HCT116 (cell line): ENCODE results near the gene SLC19A3. TPM values are rescaled to one million over a fixed set of nuclear protein-coding genes. Genes with fewer than 3 reads are reported as not detected.
A peak's percentile ranks its signal among the peaks of the same experiment; 100 is the strongest.

Experiments used
- ATAC-seq: fragments of 200-7000 bp; cut with Tn5 transposase; 2 replicates; pipeline ENCODE4 v1.9.1; 2020; ENCODE audit warnings: mild to moderate bottlenecking, moderate library complexity
- BruUV-seq: library from RNA; stranded (reverse); fragments of 400-500 nt; replicated peaks from 2 replicates; lab custom pipeline; 2021; lab: Mats Ljungman, UMichigan
- CTCF ChIA-PET: fragments of 300-600 bp; sonication (Branson Sonifier 250); formaldehyde crosslinking; loops from one replicate; lab custom pipeline; 2021; ENCODE audit warnings: antibody characterized with exemption; lab: Charles Lee
- POLR2A ChIA-PET: fragments of 300-600, 350-600 bp; sonication (Branson Sonifier 250); formaldehyde crosslinking; loops from one replicate; lab custom pipeline; 2021; ENCODE audit warnings: antibody characterized with exemption; lab: Charles Lee
- RAD21 ChIA-PET, 2 experiments: fragments of 300-600 bp; sonication (Branson Sonifier 250); formaldehyde crosslinking; loops; one replicate each; lab custom pipeline; 2023; ENCODE audit warnings: low total read pairs in 2 of 2; ENCODE audit not compliant: uncharacterized antibody in 2 of 2, unreplicated experiment in 2 of 2, low non-redundant PET in 1 of 2; lab: Charles Lee
- DNase-seq: peaks from one replicate; pipeline ENCODE4 v3.0.0-alpha.2; 2010; ENCODE audit warnings: low read depth, low spot score
- H2AFZ ChIP-seq: fragments of 200-600 bp; shearing (Covaris generic), sonication (generic); 2 replicates; pipeline ENCODE4 v1.6.1; 2017; ENCODE audit warnings: low read depth, mixed run types, mixed read lengths, antibody characterized with exemption, low read length; ENCODE audit not compliant: poor library complexity, severe bottlenecking
- H3K27ac ChIP-seq: 2 replicates; pipeline ENCODE4 v1.5.1; 2012; ENCODE audit warnings: low read depth, low read length
- H3K27me3 ChIP-seq: fragments of 200-600 bp; sonication (generic); 2 replicates; pipeline ENCODE4 v1.6.1; 2016; ENCODE audit warnings: mixed run types, low read length, mixed read lengths; ENCODE audit not compliant: insufficient read depth
- H3K36me3 ChIP-seq, 2 experiments: fragments of 200-500 bp in 1 of 2; fragments of 200-600 bp in 1 of 2; sonication (Bioruptor generic) in 1 of 2; sonication (generic) in 1 of 2; 2 replicates each; pipeline versions ENCODE4 v1.5.1 to v1.6.1; 2014 to 2016; ENCODE audit warnings: low read length in 2 of 2, inconsistent platforms in 1 of 2, mixed read lengths in 1 of 2, mixed run types in 1 of 2; ENCODE audit not compliant: insufficient read depth in 2 of 2, control insufficient read depth in 1 of 2
- H3K4me1 ChIP-seq, 2 experiments: fragments of 200-600 bp in 1 of 2; sonication (generic) in 1 of 2; 2 replicates each; pipeline versions ENCODE4 v1.5.1 to v1.6.1; 2012 to 2017; ENCODE audit warnings: low read length in 2 of 2, inconsistent platforms in 1 of 2, mild to moderate bottlenecking in 1 of 2, mixed read lengths in 1 of 2, mixed run types in 1 of 2, moderate library complexity in 1 of 2; ENCODE audit not compliant: insufficient read depth in 2 of 2, control insufficient read depth in 1 of 2
- H3K4me2 ChIP-seq: fragments of 200-600 bp; sonication (generic); 2 replicates; pipeline ENCODE4 v1.6.1; 2017; ENCODE audit warnings: mixed run types, low read length, mixed read lengths
- H3K4me3 ChIP-seq, 2 experiments: fragments of 200-600 bp in 1 of 2; sonication (generic) in 1 of 2; replicated peaks in 1 of 2; 2 replicates each; pipeline ENCODE4 v1.5.1; 2011 to 2016; ENCODE audit warnings: low read length in 2 of 2, control low read depth in 1 of 2, low read depth in 1 of 2, mild to moderate bottlenecking in 1 of 2, mixed read lengths in 1 of 2, mixed run types in 1 of 2
- H3K79me2 ChIP-seq: fragments of 200-600 bp; sonication (generic); 2 replicates; pipeline ENCODE4 v1.6.1; 2017; ENCODE audit warnings: mild to moderate bottlenecking, mixed run types, low read length, moderate library complexity, mixed read lengths; ENCODE audit not compliant: insufficient read depth
- H3K9ac ChIP-seq: fragments of 200-600 bp; sonication (generic); 2 replicates; pipeline ENCODE4 v1.6.1; 2016; ENCODE audit warnings: low read length, mixed read lengths
- H3K9me2 ChIP-seq: fragments of 200-600 bp; sonication (generic), shearing (Covaris generic); 2 replicates; pipeline ENCODE4 v1.6.1; 2017; ENCODE audit warnings: mixed run types, mild to moderate bottlenecking, moderate library complexity; ENCODE audit not compliant: insufficient read depth
- H3K9me3 ChIP-seq, 2 experiments: fragments of 200-500 bp in 1 of 2; fragments of 200-600 bp in 1 of 2; sonication (Bioruptor generic) in 1 of 2; sonication (generic) in 1 of 2; 2 replicates each; pipeline ENCODE4 v1.6.1; 2014 to 2017; ENCODE audit warnings: low read length in 2 of 2, mixed read lengths in 2 of 2, inconsistent platforms in 1 of 2, low read depth in 1 of 2, mild to moderate bottlenecking in 1 of 2, mixed run types in 1 of 2, moderate library complexity in 1 of 2; ENCODE audit not compliant: control insufficient read depth in 1 of 2, insufficient read depth in 1 of 2
- H4K20me1 ChIP-seq: fragments of 200-600 bp; sonication (generic), shearing (Covaris generic); 2 replicates; pipeline ENCODE4 v1.6.1; 2017; ENCODE audit warnings: mixed run types, mild to moderate bottlenecking, moderate library complexity; ENCODE audit not compliant: insufficient read depth
- CBX3 ChIP-seq: IDR thresholded peaks from 2 replicates; pipeline ENCODE4 v1.6.1; 2012; ENCODE audit warnings: low read depth
- CEBPB ChIP-seq: IDR thresholded peaks from 2 replicates; pipeline ENCODE4 v1.6.1; 2012; ENCODE audit warnings: low read depth
- EGR1 ChIP-seq: IDR thresholded peaks from 2 replicates; pipeline ENCODE4 v1.6.1; 2012; ENCODE audit warnings: low read depth
- EZH2phosphoT487 ChIP-seq: fragments of 200-600 bp; IDR thresholded peaks from 2 replicates; pipeline ENCODE4 v1.6.1; 2018; ENCODE audit warnings: antibody characterized with exemption, borderline replicate concordance
- FOSL1 ChIP-seq: IDR thresholded peaks from 2 replicates; pipeline ENCODE4 v1.6.1; 2012; ENCODE audit warnings: low read depth
- JUND ChIP-seq: IDR thresholded peaks from 2 replicates; pipeline ENCODE4 v1.6.1; 2012
- POLR2A ChIP-seq: IDR thresholded peaks from 2 replicates; pipeline ENCODE4 v1.7.0; 2011; ENCODE audit warnings: borderline replicate concordance; ENCODE audit not compliant: insufficient read depth, insufficient read length; ENCODE audit errors: extremely low read depth
- POLR2AphosphoS5 ChIP-seq: IDR thresholded peaks from 2 replicates; pipeline ENCODE4 v1.6.1; 2011; ENCODE audit warnings: mild to moderate bottlenecking, low read depth, low read length, moderate library complexity
- RAD21 ChIP-seq: IDR thresholded peaks from 2 replicates; pipeline ENCODE4 v1.6.1; 2012; ENCODE audit warnings: low read depth, mild to moderate bottlenecking
- SIN3A ChIP-seq: IDR thresholded peaks from 2 replicates; pipeline ENCODE4 v1.6.1; 2012; ENCODE audit warnings: low read depth
- SP1 ChIP-seq: IDR thresholded peaks from 2 replicates; pipeline ENCODE4 v1.6.1; 2012; ENCODE audit warnings: low read depth
- SRF ChIP-seq: IDR thresholded peaks from 2 replicates; pipeline ENCODE4 v1.6.1; 2012; ENCODE audit warnings: low read depth
- TCF7L2 ChIP-seq: IDR thresholded peaks from 2 replicates; pipeline ENCODE4 v1.7.0; 2011; ENCODE audit warnings: borderline replicate concordance, inconsistent platforms; ENCODE audit not compliant: insufficient read depth, insufficient read length; ENCODE audit errors: extremely low read depth
- ZNF274 ChIP-seq: fragments of 200-500 bp; sonication (Bioruptor generic); IDR thresholded peaks from 2 replicates; pipeline ENCODE4 v1.6.1; 2014; ENCODE audit warnings: mild to moderate bottlenecking, low read depth, low read length, inconsistent platforms
- intact Hi-C: fragments of 100-400 bp; cut with micrococcal nuclease; formaldehyde crosslinking; loops from 2 replicates; pipeline ENCODE4 v1.10.0; 2022
- total RNA-seq: library from RNA; stranded (reverse); gene quantifications from one replicate; pipeline ENCODE4 v1.2.1, GENCODE V29; 2021; ENCODE audit not compliant: unreplicated experiment
- TF ChIP-seq, protein P1 (sequence below): IDR thresholded peaks from 2 replicates; pipeline ENCODE4 v1.6.1; 2012
- TF ChIP-seq, protein P2 (sequence below): IDR thresholded peaks from 2 replicates; pipeline ENCODE4 v1.6.1; 2012; ENCODE audit warnings: low read depth

Gene SLC19A3
- total RNA-seq, 1 experiment from 2014 or later, result not detected

DNA sequence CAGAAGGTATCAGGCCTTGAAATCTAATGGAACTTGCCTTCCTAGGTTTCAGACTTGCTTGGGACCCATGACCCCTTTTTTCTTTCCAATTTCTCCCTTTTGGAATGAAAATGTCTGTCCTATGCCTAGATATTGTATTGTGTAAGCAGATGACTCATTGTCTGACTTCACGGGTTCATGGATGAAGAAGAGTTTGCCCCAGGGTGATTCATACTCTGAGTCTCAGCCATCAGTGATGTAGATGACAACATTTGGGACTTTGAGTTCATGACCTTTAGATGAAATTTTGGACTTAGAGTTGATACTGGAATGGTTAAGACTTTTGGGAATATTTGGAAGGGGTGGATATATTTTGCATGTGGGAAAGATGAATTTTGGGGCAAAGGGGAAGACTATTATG is 62.4 kb downstream of the SLC19A3 start:
- Histone ChIP-seq H3K9me3 (no peaks in the 10 kb centered on the region), H3K9me2 (no peaks in the 10 kb centered on the region), H3K27me3 (no peaks in the 10 kb centered on the region), H3K4me1 (peaks cover 0 to 6% of the 10 kb centered on the region in 2 experiments; a peak in 2 of 4 replicates), H2AFZ (no peak overlapping the region), H3K79me2 (no peaks in the 10 kb centered on the region), H3K9ac (no peak overlapping the region), H3K27ac (no peak overlapping the region), H4K20me1 (no peaks in the 10 kb centered on the region), H3K4me3 (no peak overlapping the region), H3K36me3 (no peaks in the 10 kb centered on the region), H3K4me2 (no peak overlapping the region)
- ChIA-PET POLR2A (no interaction called here), CTCF (no interaction called here), RAD21 (no interaction called here)
- no TSS peak for BruUV-seq
- peak; percentile 52; the same call in 1 of the 2 replicates for ATAC-seq
- DNase-seq, result peak; percentile 19
- TF ChIP-seq SP1 (peak; percentile 14; the same call in 1 of the 2 replicates), CBX3 (no peak), FOSL1 (peak; percentile 81), CEBPB (peak; percentile 84), EGR1 (no peak), JUND (peak; percentile 70), POLR2A (no peak)
- intact Hi-C loops, result loop anchor here (5.0 to 10.0 kb wide), 5 partner anchors 92 to 999 kb away; partner anchors contain the start of gene SCYGR8

DNA sequence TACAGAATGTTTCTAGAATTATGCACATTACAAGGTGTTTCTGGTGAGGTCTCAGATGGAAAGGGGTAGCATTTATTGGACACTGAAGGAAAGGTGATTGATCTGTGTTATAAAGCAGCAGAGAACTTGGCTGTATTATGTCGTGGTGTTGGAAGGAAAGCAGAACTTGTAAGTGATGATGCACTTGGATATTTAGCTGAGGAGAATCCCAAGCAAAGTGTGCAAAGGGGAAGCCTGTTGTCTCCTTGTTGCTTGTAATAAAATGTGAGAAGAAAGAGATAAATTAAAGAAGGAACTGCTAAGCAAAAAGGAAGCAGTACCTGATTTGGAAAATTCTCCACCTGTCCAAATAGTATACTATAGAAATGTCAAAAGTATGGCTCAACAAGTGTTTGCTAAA is 63.4 kb downstream of the SLC19A3 start:
- intact Hi-C loops, result loop anchor here (10.0 kb wide), 1 partner anchor 1000 kb away; no protein-coding TSS in a partner anchor
- Histone ChIP-seq H3K4me3 (no peak overlapping the region), H3K9me2 (no peaks in the 10 kb centered on the region), H4K20me1 (no peaks in the 10 kb centered on the region), H3K4me2 (no peak overlapping the region), H3K4me1 (peaks cover 0 to 6% of the 10 kb centered on the region in 2 experiments; a peak in 2 of 4 replicates), H3K27ac (no peak overlapping the region), H3K36me3 (no peaks in the 10 kb centered on the region), H3K79me2 (no peaks in the 10 kb centered on the region), H3K9ac (no peak overlapping the region), H3K9me3 (no peaks in the 10 kb centered on the region), H2AFZ (no peak overlapping the region), H3K27me3 (no peaks in the 10 kb centered on the region)
- ChIA-PET POLR2A (no interaction called here), RAD21 (no interaction called here), CTCF (no interaction called here)
- TF ChIP-seq RAD21, result no peak
- TF ChIP-seq POLR2A, result no peak
- TF ChIP-seq, protein P1, sequence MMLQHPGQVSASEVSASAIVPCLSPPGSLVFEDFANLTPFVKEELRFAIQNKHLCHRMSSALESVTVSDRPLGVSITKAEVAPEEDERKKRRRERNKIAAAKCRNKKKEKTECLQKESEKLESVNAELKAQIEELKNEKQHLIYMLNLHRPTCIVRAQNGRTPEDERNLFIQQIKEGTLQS, result no peak
- no peak for TF ChIP-seq EGR1
- TF ChIP-seq SIN3A, result no peak
- no peak for TF ChIP-seq SRF
- TF ChIP-seq, protein P2, sequence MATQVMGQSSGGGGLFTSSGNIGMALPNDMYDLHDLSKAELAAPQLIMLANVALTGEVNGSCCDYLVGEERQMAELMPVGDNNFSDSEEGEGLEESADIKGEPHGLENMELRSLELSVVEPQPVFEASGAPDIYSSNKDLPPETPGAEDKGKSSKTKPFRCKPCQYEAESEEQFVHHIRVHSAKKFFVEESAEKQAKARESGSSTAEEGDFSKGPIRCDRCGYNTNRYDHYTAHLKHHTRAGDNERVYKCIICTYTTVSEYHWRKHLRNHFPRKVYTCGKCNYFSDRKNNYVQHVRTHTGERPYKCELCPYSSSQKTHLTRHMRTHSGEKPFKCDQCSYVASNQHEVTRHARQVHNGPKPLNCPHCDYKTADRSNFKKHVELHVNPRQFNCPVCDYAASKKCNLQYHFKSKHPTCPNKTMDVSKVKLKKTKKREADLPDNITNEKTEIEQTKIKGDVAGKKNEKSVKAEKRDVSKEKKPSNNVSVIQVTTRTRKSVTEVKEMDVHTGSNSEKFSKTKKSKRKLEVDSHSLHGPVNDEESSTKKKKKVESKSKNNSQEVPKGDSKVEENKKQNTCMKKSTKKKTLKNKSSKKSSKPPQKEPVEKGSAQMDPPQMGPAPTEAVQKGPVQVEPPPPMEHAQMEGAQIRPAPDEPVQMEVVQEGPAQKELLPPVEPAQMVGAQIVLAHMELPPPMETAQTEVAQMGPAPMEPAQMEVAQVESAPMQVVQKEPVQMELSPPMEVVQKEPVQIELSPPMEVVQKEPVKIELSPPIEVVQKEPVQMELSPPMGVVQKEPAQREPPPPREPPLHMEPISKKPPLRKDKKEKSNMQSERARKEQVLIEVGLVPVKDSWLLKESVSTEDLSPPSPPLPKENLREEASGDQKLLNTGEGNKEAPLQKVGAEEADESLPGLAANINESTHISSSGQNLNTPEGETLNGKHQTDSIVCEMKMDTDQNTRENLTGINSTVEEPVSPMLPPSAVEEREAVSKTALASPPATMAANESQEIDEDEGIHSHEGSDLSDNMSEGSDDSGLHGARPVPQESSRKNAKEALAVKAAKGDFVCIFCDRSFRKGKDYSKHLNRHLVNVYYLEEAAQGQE, result no peak
- TF ChIP-seq CEBPB, result no peak
- no peak for TF ChIP-seq ZNF274
- TF ChIP-seq CBX3, result no peak
- no peak for TF ChIP-seq TCF7L2
- no peak for TF ChIP-seq EZH2phosphoT487
- TF ChIP-seq POLR2AphosphoS5, result no peak
- no peak for DNase-seq
- ATAC-seq, result no peak
- no TSS peak for BruUV-seq
